Hepatocyte (in vitro differentiated cells): Measurements from ENCODE around the gene EEFSEC. TPM values are rescaled to one million over a fixed set of nuclear protein-coding genes. Genes with fewer than 3 reads are reported as not detected.

ENCODE experiments used
- DNase-seq: peaks from one replicate; pipeline ENCODE4 v3.0.0-alpha.2; 2016; ENCODE audit warnings: low spot score
- H2AFZ ChIP-seq: fragments of 200-600 bp; sonication (generic); 2 replicates; pipeline ENCODE4 v1.6.0; 2016; ENCODE audit warnings: antibody characterized with exemption, mild to moderate bottlenecking
- H3K27ac ChIP-seq: fragments of 200-600 bp; sonication (generic); 2 replicates; pipeline ENCODE4 v1.5.1; 2016; ENCODE audit warnings: mild to moderate bottlenecking
- H3K27me3 ChIP-seq: fragments of 200-600 bp; sonication (generic); 2 replicates; pipeline ENCODE4 v1.6.1; 2016
- H3K36me3 ChIP-seq: fragments of 200-600 bp; sonication (generic); replicated peaks from 2 replicates; pipeline ENCODE4 v1.5.1; 2016; ENCODE audit warnings: low read depth; ENCODE audit not compliant: insufficient read depth
- H3K4me1 ChIP-seq: fragments of 200-600 bp; sonication (generic); 2 replicates; pipeline ENCODE4 v1.5.1; 2016; ENCODE audit warnings: mild to moderate bottlenecking, moderate library complexity; ENCODE audit not compliant: insufficient read depth
- H3K4me2 ChIP-seq: fragments of 200-600 bp; sonication (generic); 2 replicates; pipeline ENCODE4 v1.6.0; 2016
- H3K4me3 ChIP-seq: fragments of 200-600 bp; sonication (generic); 2 replicates; pipeline ENCODE4 v1.5.1; 2016; ENCODE audit warnings: mild to moderate bottlenecking
- H3K79me2 ChIP-seq: fragments of 200-600 bp; sonication (generic); 2 replicates; pipeline ENCODE4 v1.6.0; 2017; ENCODE audit warnings: mild to moderate bottlenecking
- H3K9me2 ChIP-seq: fragments of 200-600 bp; sonication (generic); replicated peaks from 2 replicates; pipeline ENCODE4 v1.6.0; 2017; ENCODE audit warnings: mild to moderate bottlenecking; ENCODE audit not compliant: insufficient read depth
- H3K9me3 ChIP-seq: fragments of 200-600 bp; sonication (generic); 2 replicates; pipeline ENCODE4 v1.5.1; 2016; ENCODE audit warnings: low read depth, mild to moderate bottlenecking
- H4K20me1 ChIP-seq: fragments of 200-600 bp; sonication (generic); 2 replicates; pipeline ENCODE4 v1.6.0; 2016; ENCODE audit warnings: mild to moderate bottlenecking; ENCODE audit not compliant: insufficient read depth, poor library complexity, severe bottlenecking
- CTCF ChIP-seq: fragments of 200-600 bp; sonication (generic); IDR thresholded peaks from 2 replicates; pipeline ENCODE4 v1.5.1; 2016; ENCODE audit warnings: antibody characterized with exemption, mild to moderate bottlenecking; ENCODE audit not compliant: poor library complexity
- EZH2 ChIP-seq: fragments of 200-600 bp; sonication (generic); IDR thresholded peaks from 2 replicates; pipeline ENCODE4 v1.6.1; 2016; ENCODE audit warnings: antibody characterized with exemption, mild to moderate bottlenecking, borderline replicate concordance
- EZH2phosphoT487 ChIP-seq: fragments of 200-600 bp; sonication (generic); IDR thresholded peaks from one replicate; pipeline ENCODE4 v1.6.1; 2018; ENCODE audit warnings: antibody characterized with exemption, mild to moderate bottlenecking, low read depth, moderate library complexity; ENCODE audit not compliant: unreplicated experiment, severe bottlenecking
- WGBS: methylation state at CpG from one replicate; pipeline ENCODE4 v1.1.6; 2016; ENCODE audit warnings: low lambda C conversion rate; ENCODE audit errors: missing lambda C conversion rate; 5-methylcytosine and 5-hydroxymethylcytosine counted together
- polyA plus RNA-seq: library from polyadenylated mRNA; unstranded; fragments of >200 nt; fragmentation: Nextera tagmentation; extraction: Ambion mirVana; gene quantifications from 2 replicates; pipeline ENCODE4 v1.2.1, GENCODE V29; 2016
- total RNA-seq: library from RNA; depleted of rRNA; stranded (reverse); fragments of >200 nt; gene quantifications from 2 replicates; pipeline ENCODE4 v1.2.3, GENCODE V29; 2014

The EEFSEC gene
- total and polyA plus RNA-seq, 2 experiments from 2014 or later = 9.8 to 17.5 TPM

GRCh38 chr3:128311441-128311844 lies 158.2 kb downstream of the EEFSEC start:
- H4K20me1 ChIP-seq = no peaks in the 10 kb centered on the region
- no peak overlapping the region for H2AFZ ChIP-seq
- no peaks in the 10 kb centered on the region for H3K36me3 ChIP-seq
- TF ChIP-seq EZH2 (no peak), EZH2phosphoT487 (no peak), CTCF (no peak)
- H3K9me3 ChIP-seq = no peaks in the 10 kb centered on the region
- H3K4me1 ChIP-seq = no peaks in the 10 kb centered on the region
- 76% methylated on average over 5 of the region's 5 CpGs for WGBS
- H3K79me2 ChIP-seq = no peaks in the 10 kb centered on the region
- H3K27ac ChIP-seq = no peak overlapping the region
- H3K27me3 ChIP-seq = no peaks in the 10 kb centered on the region
- H3K4me3 ChIP-seq = no peak overlapping the region
- no peak for DNase-seq
- no peaks in the 10 kb centered on the region for H3K9me2 ChIP-seq
- H3K4me2 ChIP-seq = no peak overlapping the region

- Histone ChIP-seq H3K9me2 (no peaks in the 10 kb centered on the region), H3K79me2 (no peaks in the 10 kb centered on the region), H3K36me3 (no peaks in the 10 kb centered on the region), H4K20me1 (no peaks in the 10 kb centered on the region), H3K4me3 (no peak overlapping the region), H3K9me3 (no peaks in the 10 kb centered on the region), H3K4me1 (peaks cover 5% of the 10 kb centered on the region), H3K27ac (no peak overlapping the region), H3K4me2 (no peak overlapping the region), H2AFZ (no peak overlapping the region), H3K27me3 (no peaks in the 10 kb centered on the region)
- DNase-seq = no peak
- WGBS = 97% methylated on average over 10 of the region's 10 CpGs
- no peak for TF ChIP-seq CTCF
- TF ChIP-seq EZH2phosphoT487 = no peak
- TF ChIP-seq EZH2 = no peak
Observed at GRCh38 chr3:128312271-128312670, 159.0 kb downstream of the EEFSEC start.

- Histone ChIP-seq H3K27ac (no peak overlapping the region), H3K9me3 (no peaks in the 10 kb centered on the region), H3K27me3 (no peaks in the 10 kb centered on the region), H3K4me2 (no peak overlapping the region), H3K79me2 (no peaks in the 10 kb centered on the region), H2AFZ (no peak overlapping the region), H3K36me3 (no peaks in the 10 kb centered on the region), H3K9me2 (no peaks in the 10 kb centered on the region), H3K4me1 (peaks cover 10% of the 10 kb centered on the region), H4K20me1 (no peaks in the 10 kb centered on the region), H3K4me3 (no peak overlapping the region)
- no peak for DNase-seq
- WGBS = 97% methylated on average over 5 of the region's 5 CpGs
- TF ChIP-seq EZH2phosphoT487 = no peak
- TF ChIP-seq EZH2 = no peak
- TF ChIP-seq CTCF = no peak
Observed at GRCh38 chr3:128313071-128313725, 159.9 kb downstream of the EEFSEC start.
